Sigmoid colon (tissue), 3 donors: Measurements from ENCODE around the gene CASP7.

Source experiments
- CTCF ChIP-seq, 4 experiments: fragments of 450-650 bp in 3 of 4; fragments of 200-600 bp in 1 of 4; IDR thresholded peaks; one replicate each; pipeline ENCODE4 v1.5.1; 2016 to 2019; ENCODE audit warnings: antibody characterized with exemption in 4 of 4, mild to moderate bottlenecking in 3 of 4, moderate library complexity in 2 of 4
- POLR2A ChIP-seq, 2 donors: fragments of 450-650 bp; IDR thresholded peaks; one replicate each; pipeline ENCODE4 v1.6.1; 2016; ENCODE audit warnings: antibody characterized with exemption in 2 of 2, mild to moderate bottlenecking in 2 of 2, moderate library complexity in 2 of 2

GRCh38 chr10:113753020-113753692 lies 73.4 kb downstream of the CASP7 start:
- TF ChIP-seq CTCF (IDR thresholded peaks at IDR 0.05) = no peak
- TF ChIP-seq POLR2A (IDR thresholded peaks at IDR 0.05) = no peak
